Measurements from ENCODE around the gene SEC24D. TPM values are rescaled to one million over a fixed set of nuclear protein-coding genes. Genes with fewer than 3 reads are reported as not detected.

Gene SEC24D
- total and polyA plus RNA-seq, 9 of the 15 experiments (the other 6 are each of a cell fraction or from before 2014, with no cell fraction given) = 7.1 to 22.5 (median 11.3) TPM

- Histone ChIP-seq H3K27ac (ENCODE audit: extremely low read depth, low read depth, low read length) (no peak overlapping the region), H3K9ac (ENCODE audit: insufficient read depth in 1 of 2, low read depth in 2 of 2, low read length in 2 of 2) (no peak overlapping the region), H3K27me3 (ENCODE audit: control insufficient read depth in 2 of 2, insufficient read depth in 2 of 2, low read length in 2 of 2) (no peaks in the 10 kb centered on the region), H3K4me3 (no peak overlapping the region), H3K36me3 (ENCODE audit: control insufficient read depth, insufficient read depth, low read length) (peaks cover 40% of the 10 kb centered on the region; the same call in 2 of the 3 replicates), H3K4me1 (replicated peaks in 1 of 2; ENCODE audit: control insufficient read depth in 2 of 2, insufficient read depth in 2 of 2, low read length in 2 of 2) (no peaks in the 10 kb centered on the region), H2AFZ (ENCODE audit: low read depth, low read length) (no peak overlapping the region), H3K79me2 (ENCODE audit: control insufficient read depth, insufficient read depth, low read length) (no peaks in the 10 kb centered on the region), H3K4me2 (ENCODE audit: insufficient read depth, low read length) (no peak overlapping the region), H3K9me1 (ENCODE audit: control insufficient read depth, insufficient read depth, low read length) (no peaks in the 10 kb centered on the region), H4K20me1 (replicated peaks; ENCODE audit: control insufficient read depth, insufficient read depth, low read length) (no peaks in the 10 kb centered on the region), H3K9me3 (replicated peaks; ENCODE audit: control insufficient read depth, insufficient read depth, low read depth, low read length) (no peaks in the 10 kb centered on the region)
- POLR2A ChIA-PET = interaction anchor here (0.8 kb wide), 1 partner anchor 625 kb away, joined by 3 read pairs; no protein-coding TSS in a partner anchor
- FAIRE-seq (no peak), ATAC-seq (no peak), DNase-seq (ENCODE audit: extremely low read depth in 1 of 4, low spot score in 3 of 4) (no peak)
- CTCF ChIA-PET (ENCODE audit: low intra/inter-chr PET ratio) = no interaction called here
- intact Hi-C loops (cut with micrococcal nuclease) = no loop called here
- in situ Hi-C loops (cut with MboI) = no loop called here
- no TSS peak for BruUV-seq (replicated peaks)
- TF ChIP-seq ZNF239 (CRISPR knock-in tag; IDR thresholded peaks at IDR 0.05) (no peak), ILF3 (IDR thresholded peaks at IDR 0.05; ENCODE audit: borderline replicate concordance) (no peak), ZKSCAN3 (CRISPR knock-in tag; IDR thresholded peaks at IDR 0.05) (no peak), PHB2 (IDR thresholded peaks at IDR 0.05; ENCODE audit: low read depth) (no peak)
- WGBS (ENCODE audit: insufficient coverage, low coverage, missing lambda C conversion rate) = 58% methylated on average over 3 of the region's 3 CpGs
These were observed 97.8 kb downstream of the SEC24D start for GRCh38 chr4:118738090-118738489.

GRCh38 chr4:118736900-118737299 lies 99.0 kb downstream of the SEC24D start:
- Histone ChIP-seq H3K4me1 (replicated peaks in 1 of 2; ENCODE audit: control insufficient read depth in 2 of 2, insufficient read depth in 2 of 2, low read length in 2 of 2) (no peaks in the 10 kb centered on the region), H3K4me3 (no peak overlapping the region), H3K9me1 (ENCODE audit: control insufficient read depth, insufficient read depth, low read length) (no peaks in the 10 kb centered on the region), H3K27me3 (ENCODE audit: control insufficient read depth in 2 of 2, insufficient read depth in 2 of 2, low read length in 2 of 2) (no peaks in the 10 kb centered on the region), H3K36me3 (ENCODE audit: control insufficient read depth, insufficient read depth, low read length) (peaks cover 45% of the 10 kb centered on the region; the same call in 2 of the 3 replicates), H2AFZ (ENCODE audit: low read depth, low read length) (no peak overlapping the region), H3K9me3 (replicated peaks; ENCODE audit: control insufficient read depth, insufficient read depth, low read depth, low read length) (no peaks in the 10 kb centered on the region), H3K27ac (ENCODE audit: extremely low read depth, low read depth, low read length) (no peak overlapping the region), H3K4me2 (ENCODE audit: insufficient read depth, low read length) (no peak overlapping the region), H3K9ac (ENCODE audit: insufficient read depth in 1 of 2, low read depth in 2 of 2, low read length in 2 of 2) (no peak overlapping the region), H4K20me1 (replicated peaks; ENCODE audit: control insufficient read depth, insufficient read depth, low read length) (no peaks in the 10 kb centered on the region), H3K79me2 (ENCODE audit: control insufficient read depth, insufficient read depth, low read length) (no peaks in the 10 kb centered on the region)
- CTCF ChIA-PET (ENCODE audit: low intra/inter-chr PET ratio) = no interaction called here
- no peak for TF ChIP-seq NONO (IDR thresholded peaks at IDR 0.05; ENCODE audit: low read depth in 2 of 2, low read length in 1 of 2)
- TF ChIP-seq FOXJ3 (CRISPR knock-in tag; IDR thresholded peaks at IDR 0.05) = no peak
- TF ChIP-seq, protein P1, sequence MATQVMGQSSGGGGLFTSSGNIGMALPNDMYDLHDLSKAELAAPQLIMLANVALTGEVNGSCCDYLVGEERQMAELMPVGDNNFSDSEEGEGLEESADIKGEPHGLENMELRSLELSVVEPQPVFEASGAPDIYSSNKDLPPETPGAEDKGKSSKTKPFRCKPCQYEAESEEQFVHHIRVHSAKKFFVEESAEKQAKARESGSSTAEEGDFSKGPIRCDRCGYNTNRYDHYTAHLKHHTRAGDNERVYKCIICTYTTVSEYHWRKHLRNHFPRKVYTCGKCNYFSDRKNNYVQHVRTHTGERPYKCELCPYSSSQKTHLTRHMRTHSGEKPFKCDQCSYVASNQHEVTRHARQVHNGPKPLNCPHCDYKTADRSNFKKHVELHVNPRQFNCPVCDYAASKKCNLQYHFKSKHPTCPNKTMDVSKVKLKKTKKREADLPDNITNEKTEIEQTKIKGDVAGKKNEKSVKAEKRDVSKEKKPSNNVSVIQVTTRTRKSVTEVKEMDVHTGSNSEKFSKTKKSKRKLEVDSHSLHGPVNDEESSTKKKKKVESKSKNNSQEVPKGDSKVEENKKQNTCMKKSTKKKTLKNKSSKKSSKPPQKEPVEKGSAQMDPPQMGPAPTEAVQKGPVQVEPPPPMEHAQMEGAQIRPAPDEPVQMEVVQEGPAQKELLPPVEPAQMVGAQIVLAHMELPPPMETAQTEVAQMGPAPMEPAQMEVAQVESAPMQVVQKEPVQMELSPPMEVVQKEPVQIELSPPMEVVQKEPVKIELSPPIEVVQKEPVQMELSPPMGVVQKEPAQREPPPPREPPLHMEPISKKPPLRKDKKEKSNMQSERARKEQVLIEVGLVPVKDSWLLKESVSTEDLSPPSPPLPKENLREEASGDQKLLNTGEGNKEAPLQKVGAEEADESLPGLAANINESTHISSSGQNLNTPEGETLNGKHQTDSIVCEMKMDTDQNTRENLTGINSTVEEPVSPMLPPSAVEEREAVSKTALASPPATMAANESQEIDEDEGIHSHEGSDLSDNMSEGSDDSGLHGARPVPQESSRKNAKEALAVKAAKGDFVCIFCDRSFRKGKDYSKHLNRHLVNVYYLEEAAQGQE (IDR thresholded peaks at IDR 0.05; ENCODE audit: borderline replicate concordance) = no peak
- TF ChIP-seq, protein P1 (CRISPR knock-in tag; IDR thresholded peaks at IDR 0.05; ENCODE audit: low read depth) = no peak
- TF ChIP-seq DPF2 (IDR thresholded peaks at IDR 0.05) = no peak
- FAIRE-seq (no peak), ATAC-seq (no peak), DNase-seq (ENCODE audit: extremely low read depth in 1 of 4, low spot score in 3 of 4) (no peak)
- no TSS peak for BruUV-seq (replicated peaks)
- in situ Hi-C loops (cut with MboI) = no loop called here
- intact Hi-C loops (cut with micrococcal nuclease) = no loop called here
- POLR2A ChIA-PET = no interaction called here
